HepG2 (cell line): ENCODE data around the gene JADE2. TPM values are rescaled to one million over a fixed set of nuclear protein-coding genes. Genes with fewer than 3 reads are reported as not detected.

Experiments used
- ATAD3A ChIP-seq: sonication (generic); formaldehyde crosslinking; IDR thresholded peaks from 2 replicates; pipeline ENCODE4 v1.4.0; 2020; ENCODE audit warnings: missing genetic modification reagents
- CBX2 ChIP-seq, 2 experiments: fragments of 200-600 bp in 1 of 2; sonication (generic); formaldehyde crosslinking in 1 of 2; IDR thresholded peaks; 2 replicates each; pipeline versions ENCODE4 v1.7.0 to v1.8.1; 2018 to 2022; ENCODE audit warnings: low read depth in 2 of 2, low read length in 1 of 2, mild to moderate bottlenecking in 1 of 2, missing genetic modification reagents in 1 of 2
- HNRNPL ChIP-seq: fragments of 200-400 bp; formaldehyde crosslinking; IDR thresholded peaks from 2 replicates; pipeline ENCODE4 v1.6.1; 2017; ENCODE audit warnings: mild to moderate bottlenecking, low read depth, low read length
- KAT2B ChIP-seq: fragments of 150-350 bp; IDR thresholded peaks from 2 replicates; pipeline ENCODE4 v1.6.1; 2014; ENCODE audit warnings: low read depth, low read length, borderline replicate concordance
- KDM3A ChIP-seq: IDR thresholded peaks from 2 replicates; pipeline ENCODE4 v1.6.1; 2018; ENCODE audit warnings: low read depth, missing compliant biosample characterization
- NONO ChIP-seq, 2 experiments: fragments of 450-650 bp in 1 of 2; sonication (generic) in 1 of 2; formaldehyde crosslinking in 1 of 2; IDR thresholded peaks in 1 of 2; conservative IDR thresholded peaks in 1 of 2; 2 replicates each; pipeline versions ENCODE4 v1.6.1 to v1.8.0; 2017 to 2022; ENCODE audit warnings: mild to moderate bottlenecking in 1 of 2, missing genetic modification reagents in 1 of 2, moderate library complexity in 1 of 2
- ONECUT2 ChIP-seq: sonication (generic); formaldehyde crosslinking; IDR thresholded peaks from 2 replicates; pipeline ENCODE4 v1.4.0; 2020; ENCODE audit warnings: missing genetic modification reagents
- RAD51 ChIP-seq: fragments of 450-650 bp; IDR thresholded peaks from 2 replicates; pipeline ENCODE4 v1.6.1; 2016; ENCODE audit warnings: borderline replicate concordance
- SNAI1 ChIP-seq: sonication (generic); formaldehyde crosslinking; IDR thresholded peaks from 2 replicates; pipeline ENCODE4 v1.5.0; 2020; ENCODE audit warnings: mild to moderate bottlenecking, missing genetic modification reagents, borderline replicate concordance
- SNAPC2 ChIP-seq: sonication (generic); formaldehyde crosslinking; IDR thresholded peaks from 2 replicates; pipeline ENCODE4 v1.8.1; 2022; ENCODE audit warnings: mild to moderate bottlenecking, missing genetic modification reagents
- SP140L ChIP-seq: sonication (generic); formaldehyde crosslinking; IDR thresholded peaks from 2 replicates; pipeline ENCODE4 v1.4.0; 2020; ENCODE audit warnings: missing genetic modification reagents, borderline replicate concordance
- ZFP36L1 ChIP-seq: sonication (generic); formaldehyde crosslinking; IDR thresholded peaks from 2 replicates; pipeline ENCODE4 v1.8.0; 2022; ENCODE audit warnings: mild to moderate bottlenecking, missing genetic modification reagents, moderate library complexity
- ZNF251 ChIP-seq: sonication (generic); formaldehyde crosslinking; IDR thresholded peaks from 2 replicates; pipeline ENCODE4 v1.9.0; 2021; ENCODE audit warnings: mild to moderate bottlenecking, missing genetic modification reagents
- ZNF619 ChIP-seq: sonication (generic); formaldehyde crosslinking; IDR thresholded peaks from 2 replicates; pipeline ENCODE4 v1.4.0; 2020; ENCODE audit warnings: mild to moderate bottlenecking, missing genetic modification reagents
- ZNF672 ChIP-seq: sonication (generic); formaldehyde crosslinking; IDR thresholded peaks from 2 replicates; pipeline ENCODE4 v1.8.1; 2022; ENCODE audit warnings: missing genetic modification reagents
- polyA plus RNA-seq, 8 experiments: library from polyadenylated mRNA; depleted of rRNA in 3 of 8; stranded (reverse) in 7 of 8; unstranded in 1 of 8; fragments of >200 nt; fragmentation: Illumina TruSeq in 4 of 8; extraction: Trizol in 4 of 8; gene quantifications; 2 replicates each; pipeline versions ENCODE4 v1.2.1 to v1.2.3, GENCODE V29; 2011 to 2016; ENCODE audit warnings: low read depth in 4 of 8, missing spikeins in 1 of 8, mixed read lengths in 1 of 8; ENCODE audit not compliant: insufficient read depth in 1 of 8
- total RNA-seq, 5 experiments: library from RNA; depleted of rRNA; stranded (reverse); fragments of >200 nt; fragmentation: Illumina TruSeq; extraction: Trizol; gene quantifications; 2 replicates each; pipeline ENCODE4 v1.2.3, GENCODE V29; 2016; ENCODE audit warnings: low read depth in 1 of 5
- TF ChIP-seq, protein P1 (sequence below): IDR thresholded peaks from 2 replicates; pipeline ENCODE4 v1.4.0; 2020; ENCODE audit warnings: mild to moderate bottlenecking, missing genetic modification reagents
- TF ChIP-seq, protein P2 (sequence below): sonication (generic); formaldehyde crosslinking; IDR thresholded peaks from 2 replicates; pipeline ENCODE4 v1.5.0; 2020; ENCODE audit warnings: missing genetic modification reagents
- TF ChIP-seq, protein P3 (sequence below): IDR thresholded peaks from 2 replicates; pipeline ENCODE4 v1.6.1; 2012; ENCODE audit warnings: low read length, improper control_type of control experiment
- TF ChIP-seq, protein P4 (sequence below): conservative IDR thresholded peaks from 2 replicates; pipeline ENCODE4 v1.6.1; 2018; ENCODE audit warnings: missing genetic modification reagents

The JADE2 gene
- total and polyA plus RNA-seq, 2 of the 13 experiments (the other 11 are each of a cell fraction or from before 2014, with no cell fraction given), result 7.5 to 15.1 TPM

DNA sequence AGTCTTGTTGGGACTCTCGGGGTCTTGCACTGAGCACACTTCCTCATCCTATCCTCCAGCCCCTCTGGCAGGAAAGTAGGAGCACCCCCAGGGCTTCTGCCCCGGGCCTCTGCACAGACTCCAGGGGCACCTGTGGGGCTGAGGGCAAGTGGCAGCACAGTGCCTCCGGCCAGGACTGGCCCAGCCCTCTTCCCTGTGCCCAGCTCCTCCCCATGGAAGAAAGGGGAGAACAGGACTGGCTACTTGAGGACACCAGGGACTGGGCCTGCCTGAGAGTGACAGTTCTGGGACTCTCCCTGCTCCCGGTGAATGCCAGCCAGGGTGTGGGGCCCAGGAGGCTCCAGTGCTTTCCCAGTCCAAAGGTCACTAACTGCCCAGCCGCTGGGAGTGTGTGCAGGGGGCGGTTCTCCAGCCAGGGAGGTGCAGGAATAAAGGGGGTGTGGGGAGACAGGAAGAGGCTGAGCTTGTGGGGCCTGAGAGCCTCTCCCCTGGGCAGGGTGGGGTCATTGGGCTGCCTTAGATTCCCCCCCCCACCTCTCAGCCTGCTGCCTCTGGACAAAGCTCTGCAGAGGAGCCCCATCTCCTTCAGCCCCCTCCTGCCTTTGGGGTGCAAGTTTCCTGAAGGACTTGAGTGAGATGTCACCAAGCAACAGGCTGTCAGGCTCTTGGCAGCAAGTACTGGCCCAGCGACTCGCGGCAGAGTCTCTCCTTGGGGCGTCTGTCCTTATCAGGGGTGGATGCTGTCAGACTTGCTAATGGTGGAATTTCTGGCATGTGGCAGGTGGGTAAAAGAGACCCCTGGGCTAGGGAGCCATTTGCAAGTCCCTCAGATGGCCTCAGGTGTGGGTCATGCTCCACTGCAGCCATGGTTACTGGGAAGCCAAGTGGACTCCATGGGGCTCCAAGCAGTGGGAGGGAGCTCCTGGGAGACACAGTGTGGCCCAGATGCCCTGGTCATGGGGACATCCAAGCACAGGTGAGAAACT lies 19.1 kb upstream of the JADE2 start (continued):
- TF ChIP-seq, protein P1, sequence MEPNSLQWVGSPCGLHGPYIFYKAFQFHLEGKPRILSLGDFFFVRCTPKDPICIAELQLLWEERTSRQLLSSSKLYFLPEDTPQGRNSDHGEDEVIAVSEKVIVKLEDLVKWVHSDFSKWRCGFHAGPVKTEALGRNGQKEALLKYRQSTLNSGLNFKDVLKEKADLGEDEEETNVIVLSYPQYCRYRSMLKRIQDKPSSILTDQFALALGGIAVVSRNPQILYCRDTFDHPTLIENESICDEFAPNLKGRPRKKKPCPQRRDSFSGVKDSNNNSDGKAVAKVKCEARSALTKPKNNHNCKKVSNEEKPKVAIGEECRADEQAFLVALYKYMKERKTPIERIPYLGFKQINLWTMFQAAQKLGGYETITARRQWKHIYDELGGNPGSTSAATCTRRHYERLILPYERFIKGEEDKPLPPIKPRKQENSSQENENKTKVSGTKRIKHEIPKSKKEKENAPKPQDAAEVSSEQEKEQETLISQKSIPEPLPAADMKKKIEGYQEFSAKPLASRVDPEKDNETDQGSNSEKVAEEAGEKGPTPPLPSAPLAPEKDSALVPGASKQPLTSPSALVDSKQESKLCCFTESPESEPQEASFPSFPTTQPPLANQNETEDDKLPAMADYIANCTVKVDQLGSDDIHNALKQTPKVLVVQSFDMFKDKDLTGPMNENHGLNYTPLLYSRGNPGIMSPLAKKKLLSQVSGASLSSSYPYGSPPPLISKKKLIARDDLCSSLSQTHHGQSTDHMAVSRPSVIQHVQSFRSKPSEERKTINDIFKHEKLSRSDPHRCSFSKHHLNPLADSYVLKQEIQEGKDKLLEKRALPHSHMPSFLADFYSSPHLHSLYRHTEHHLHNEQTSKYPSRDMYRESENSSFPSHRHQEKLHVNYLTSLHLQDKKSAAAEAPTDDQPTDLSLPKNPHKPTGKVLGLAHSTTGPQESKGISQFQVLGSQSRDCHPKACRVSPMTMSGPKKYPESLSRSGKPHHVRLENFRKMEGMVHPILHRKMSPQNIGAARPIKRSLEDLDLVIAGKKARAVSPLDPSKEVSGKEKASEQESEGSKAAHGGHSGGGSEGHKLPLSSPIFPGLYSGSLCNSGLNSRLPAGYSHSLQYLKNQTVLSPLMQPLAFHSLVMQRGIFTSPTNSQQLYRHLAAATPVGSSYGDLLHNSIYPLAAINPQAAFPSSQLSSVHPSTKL, result peak; percentile 87
- no peak for TF ChIP-seq RAD51
- TF ChIP-seq, protein P2, sequence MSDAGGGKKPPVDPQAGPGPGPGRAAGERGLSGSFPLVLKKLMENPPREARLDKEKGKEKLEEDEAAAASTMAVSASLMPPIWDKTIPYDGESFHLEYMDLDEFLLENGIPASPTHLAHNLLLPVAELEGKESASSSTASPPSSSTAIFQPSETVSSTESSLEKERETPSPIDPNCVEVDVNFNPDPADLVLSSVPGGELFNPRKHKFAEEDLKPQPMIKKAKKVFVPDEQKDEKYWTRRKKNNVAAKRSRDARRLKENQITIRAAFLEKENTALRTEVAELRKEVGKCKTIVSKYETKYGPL, result no peak
- TF ChIP-seq KDM3A (CRISPR knock-in tag), result no peak
- TF ChIP-seq ATAD3A (CRISPR knock-in tag), result no peak
- TF ChIP-seq NONO (IDR thresholded peaks at IDR 0.05), result no peak
- TF ChIP-seq NONO (CRISPR knock-in tag; conservative IDR thresholded peaks at IDR 0.05), result peak; percentile 95
- no peak for TF ChIP-seq ZNF251
- peak; percentile 84; the same call in 1 of the 2 replicates for TF ChIP-seq ZFP36L1 (CRISPR knock-in tag)
- TF ChIP-seq SNAI1 (CRISPR knock-in tag), result 0 out of 2 replicates have a peak, but pooled peaks have one; percentile 27
- peak; percentile 99 for TF ChIP-seq HNRNPL
- no peak for TF ChIP-seq CBX2 (IDR thresholded peaks at IDR 0.05; ENCODE audit: low read depth, low read length)
- no peak for TF ChIP-seq CBX2 (CRISPR knock-in tag; IDR thresholded peaks at IDR 0.05; ENCODE audit: low read depth)
- TF ChIP-seq SP140L (CRISPR knock-in tag), result no peak
- TF ChIP-seq KAT2B, result no peak
- TF ChIP-seq SNAPC2 (CRISPR knock-in tag), result no peak
- no peak for TF ChIP-seq ONECUT2 (CRISPR knock-in tag)
- TF ChIP-seq, protein P3, sequence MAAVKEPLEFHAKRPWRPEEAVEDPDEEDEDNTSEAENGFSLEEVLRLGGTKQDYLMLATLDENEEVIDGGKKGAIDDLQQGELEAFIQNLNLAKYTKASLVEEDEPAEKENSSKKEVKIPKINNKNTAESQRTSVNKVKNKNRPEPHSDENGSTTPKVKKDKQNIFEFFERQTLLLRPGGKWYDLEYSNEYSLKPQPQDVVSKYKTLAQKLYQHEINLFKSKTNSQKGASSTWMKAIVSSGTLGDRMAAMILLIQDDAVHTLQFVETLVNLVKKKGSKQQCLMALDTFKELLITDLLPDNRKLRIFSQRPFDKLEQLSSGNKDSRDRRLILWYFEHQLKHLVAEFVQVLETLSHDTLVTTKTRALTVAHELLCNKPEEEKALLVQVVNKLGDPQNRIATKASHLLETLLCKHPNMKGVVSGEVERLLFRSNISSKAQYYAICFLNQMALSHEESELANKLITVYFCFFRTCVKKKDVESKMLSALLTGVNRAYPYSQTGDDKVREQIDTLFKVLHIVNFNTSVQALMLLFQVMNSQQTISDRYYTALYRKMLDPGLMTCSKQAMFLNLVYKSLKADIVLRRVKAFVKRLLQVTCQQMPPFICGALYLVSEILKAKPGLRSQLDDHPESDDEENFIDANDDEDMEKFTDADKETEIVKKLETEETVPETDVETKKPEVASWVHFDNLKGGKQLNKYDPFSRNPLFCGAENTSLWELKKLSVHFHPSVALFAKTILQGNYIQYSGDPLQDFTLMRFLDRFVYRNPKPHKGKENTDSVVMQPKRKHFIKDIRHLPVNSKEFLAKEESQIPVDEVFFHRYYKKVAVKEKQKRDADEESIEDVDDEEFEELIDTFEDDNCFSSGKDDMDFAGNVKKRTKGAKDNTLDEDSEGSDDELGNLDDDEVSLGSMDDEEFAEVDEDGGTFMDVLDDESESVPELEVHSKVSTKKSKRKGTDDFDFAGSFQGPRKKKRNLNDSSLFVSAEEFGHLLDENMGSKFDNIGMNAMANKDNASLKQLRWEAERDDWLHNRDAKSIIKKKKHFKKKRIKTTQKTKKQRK, result no peak
- TF ChIP-seq, protein P4, sequence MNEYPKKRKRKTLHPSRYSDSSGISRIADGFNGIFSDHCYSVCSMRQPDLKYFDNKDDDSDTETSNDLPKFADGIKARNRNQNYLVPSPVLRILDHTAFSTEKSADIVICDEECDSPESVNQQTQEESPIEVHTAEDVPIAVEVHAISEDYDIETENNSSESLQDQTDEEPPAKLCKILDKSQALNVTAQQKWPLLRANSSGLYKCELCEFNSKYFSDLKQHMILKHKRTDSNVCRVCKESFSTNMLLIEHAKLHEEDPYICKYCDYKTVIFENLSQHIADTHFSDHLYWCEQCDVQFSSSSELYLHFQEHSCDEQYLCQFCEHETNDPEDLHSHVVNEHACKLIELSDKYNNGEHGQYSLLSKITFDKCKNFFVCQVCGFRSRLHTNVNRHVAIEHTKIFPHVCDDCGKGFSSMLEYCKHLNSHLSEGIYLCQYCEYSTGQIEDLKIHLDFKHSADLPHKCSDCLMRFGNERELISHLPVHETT (CRISPR knock-in tag), result peak; percentile 70
- TF ChIP-seq ZNF672 (CRISPR knock-in tag), result no peak
- peak; percentile 84; the same call in 1 of the 2 replicates for TF ChIP-seq ZNF619 (CRISPR knock-in tag)
